PC-9 (cell line): ENCODE results near the gene AQP9. TPM values are rescaled to one million over a fixed set of nuclear protein-coding genes. Genes with fewer than 3 reads are reported as not detected.

Experiments used
- BruUV-seq: library from RNA; stranded (reverse); fragments of 400-500 nt; replicated peaks from 2 replicates; lab custom pipeline; 2021; lab: Mats Ljungman, UMichigan
- CTCF ChIA-PET: fragments of 300-600 bp; sonication (Branson Sonifier 250); formaldehyde crosslinking; loops from one replicate; lab custom pipeline; 2022; ENCODE audit warnings: antibody characterized with exemption; lab: Charles Lee
- POLR2A ChIA-PET: fragments of 300-600 bp; sonication (Branson Sonifier 250); formaldehyde crosslinking; loops from one replicate; lab custom pipeline; 2022; ENCODE audit warnings: antibody characterized with exemption; ENCODE audit not compliant: unreplicated experiment; lab: Charles Lee
- DNase-seq, 2 experiments: peaks; one replicate each; pipeline versions ENCODE4 v3.0.0 to v3.0.0-alpha.2; 2015 to 2022; ENCODE audit warnings: mixed read lengths in 1 of 2
- H2AFZ ChIP-seq: fragments of 200-600 bp; sonication (generic); 2 replicates; pipeline ENCODE4 v1.8.1; 2017; ENCODE audit warnings: antibody characterized with exemption
- H3F3A ChIP-seq: fragments of 200-600 bp; sonication (generic); 2 replicates; pipeline ENCODE4 v1.8.1; 2017; ENCODE audit warnings: antibody characterized with exemption, mild to moderate bottlenecking, low read depth; ENCODE audit not compliant: insufficient read depth
- H3K27ac ChIP-seq: fragments of 200-600 bp; sonication (generic); 2 replicates; pipeline ENCODE4 v1.6.1; 2016; ENCODE audit warnings: mixed run types
- H3K27me3 ChIP-seq: fragments of 200-600 bp; sonication (generic); 2 replicates; pipeline ENCODE4 v1.6.1; 2016; ENCODE audit warnings: low read depth, mixed run types; ENCODE audit not compliant: insufficient read depth
- H3K36me3 ChIP-seq: fragments of 200-600 bp; sonication (generic); 2 replicates; pipeline ENCODE4 v1.6.1; 2016; ENCODE audit warnings: low read depth, mixed run types
- H3K4me1 ChIP-seq: fragments of 200-600 bp; sonication (generic); replicated peaks from 2 replicates; pipeline ENCODE4 v1.6.1; 2016; ENCODE audit warnings: mixed run types; ENCODE audit not compliant: insufficient read depth
- H3K4me2 ChIP-seq: fragments of 200-600 bp; sonication (generic); 2 replicates; pipeline ENCODE4 v1.6.1; 2017; ENCODE audit warnings: mixed run types
- H3K4me3 ChIP-seq: fragments of 200-600 bp; sonication (generic); 2 replicates; pipeline ENCODE4 v1.6.1; 2016; ENCODE audit warnings: mixed run types
- H3K79me2 ChIP-seq: fragments of 200-600 bp; sonication (generic); 2 replicates; pipeline ENCODE4 v1.6.1; 2017; ENCODE audit warnings: low read depth, mixed run types
- H3K9me2 ChIP-seq: fragments of 200-600 bp; sonication (generic); 2 replicates; pipeline ENCODE4 v1.8.1; 2017; ENCODE audit warnings: mild to moderate bottlenecking; ENCODE audit not compliant: insufficient read depth
- H3K9me3 ChIP-seq: fragments of 200-600 bp; sonication (generic); 2 replicates; pipeline ENCODE4 v1.8.1; 2016; ENCODE audit warnings: low read depth; ENCODE audit not compliant: insufficient read depth
- H4K20me1 ChIP-seq: fragments of 200-600 bp; sonication (generic); 2 replicates; pipeline ENCODE4 v1.8.1; 2017; ENCODE audit not compliant: insufficient read depth
- EZH2 ChIP-seq: fragments of 200-600 bp; sonication (generic); IDR thresholded peaks from 2 replicates; pipeline ENCODE4 v1.8.0; 2017; ENCODE audit warnings: antibody characterized with exemption, low read depth
- intact Hi-C: fragments of 100-400 bp; cut with micrococcal nuclease; formaldehyde crosslinking; loops from one replicate; pipeline ENCODE4 v1.10.0; 2022; ENCODE audit not compliant: unreplicated experiment
- total RNA-seq: library from RNA; stranded (reverse); gene quantifications from 2 replicates; pipeline ENCODE4 v1.2.3, GENCODE V29; 2021
- TF ChIP-seq, protein P1 (sequence below): fragments of 200-600 bp; sonication (generic); conservative IDR thresholded peaks from 2 replicates; pipeline ENCODE4 v1.6.1; 2017; ENCODE audit warnings: mixed run types, antibody characterized with exemption, mild to moderate bottlenecking, moderate library complexity

The AQP9 gene
- total RNA-seq, 1 experiment from 2014 or later = not detected

DNA sequence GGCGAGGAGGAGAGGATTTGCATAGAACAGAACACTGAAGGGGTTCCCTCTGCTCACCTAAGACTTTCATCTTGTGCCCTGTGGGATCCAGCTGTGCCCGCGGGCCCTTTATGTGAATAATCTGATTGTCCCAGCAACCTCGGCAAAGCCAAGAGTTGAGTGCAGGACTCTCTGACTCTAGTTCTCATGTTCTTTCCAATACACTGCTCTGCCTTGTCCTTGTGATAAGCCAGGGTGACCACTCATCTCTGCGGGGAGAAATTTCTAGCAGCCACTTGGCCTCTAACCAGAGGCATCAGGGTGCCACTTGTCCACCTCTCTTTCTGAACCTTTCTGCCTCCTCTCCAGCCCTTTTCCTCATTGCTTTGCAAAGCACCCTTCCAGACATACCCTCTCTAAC, 31.8 kb downstream of the AQP9 start:
- TF ChIP-seq, protein P1, sequence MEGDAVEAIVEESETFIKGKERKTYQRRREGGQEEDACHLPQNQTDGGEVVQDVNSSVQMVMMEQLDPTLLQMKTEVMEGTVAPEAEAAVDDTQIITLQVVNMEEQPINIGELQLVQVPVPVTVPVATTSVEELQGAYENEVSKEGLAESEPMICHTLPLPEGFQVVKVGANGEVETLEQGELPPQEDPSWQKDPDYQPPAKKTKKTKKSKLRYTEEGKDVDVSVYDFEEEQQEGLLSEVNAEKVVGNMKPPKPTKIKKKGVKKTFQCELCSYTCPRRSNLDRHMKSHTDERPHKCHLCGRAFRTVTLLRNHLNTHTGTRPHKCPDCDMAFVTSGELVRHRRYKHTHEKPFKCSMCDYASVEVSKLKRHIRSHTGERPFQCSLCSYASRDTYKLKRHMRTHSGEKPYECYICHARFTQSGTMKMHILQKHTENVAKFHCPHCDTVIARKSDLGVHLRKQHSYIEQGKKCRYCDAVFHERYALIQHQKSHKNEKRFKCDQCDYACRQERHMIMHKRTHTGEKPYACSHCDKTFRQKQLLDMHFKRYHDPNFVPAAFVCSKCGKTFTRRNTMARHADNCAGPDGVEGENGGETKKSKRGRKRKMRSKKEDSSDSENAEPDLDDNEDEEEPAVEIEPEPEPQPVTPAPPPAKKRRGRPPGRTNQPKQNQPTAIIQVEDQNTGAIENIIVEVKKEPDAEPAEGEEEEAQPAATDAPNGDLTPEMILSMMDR = no peak
- no peak for TF ChIP-seq EZH2
- CTCF ChIA-PET = interaction anchor here (0.6 kb wide), 1 partner anchor 97 kb away, joined by 3 read pairs; no protein-coding TSS in a partner anchor
- POLR2A ChIA-PET = no interaction called here

DNA sequence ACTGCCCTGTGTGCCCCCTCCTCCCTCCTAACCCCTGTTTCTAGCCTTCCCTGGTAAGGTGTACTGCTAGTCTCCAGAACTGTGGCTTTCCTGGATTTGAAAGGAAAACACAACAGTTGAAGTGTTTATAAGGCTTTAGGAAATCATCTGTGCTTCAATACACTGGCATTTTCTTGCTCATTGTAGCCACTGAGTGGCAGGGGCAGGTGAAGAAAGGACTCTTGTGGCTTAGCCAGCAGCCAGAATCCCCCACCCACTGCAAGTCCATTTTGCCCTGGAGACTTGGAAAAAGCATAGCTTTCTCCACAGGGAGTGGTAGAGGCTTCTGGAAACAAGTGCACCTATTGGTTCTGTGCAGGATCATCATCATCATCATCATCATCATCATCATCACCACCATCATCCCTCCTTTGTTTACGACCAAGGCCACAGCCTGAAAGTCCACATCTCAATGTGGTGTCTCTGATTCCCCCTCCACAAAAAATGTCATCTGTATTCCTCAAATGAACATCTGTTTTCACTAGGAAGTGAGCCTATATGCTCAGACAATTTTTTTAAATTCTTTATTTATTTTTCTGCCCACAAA, 33.4 kb downstream of the AQP9 start:
- ChIA-PET CTCF (no interaction called here), POLR2A (no interaction called here)
- Histone ChIP-seq H3K4me1 (no peaks in the 10 kb centered on the region), H3K27me3 (no peaks in the 10 kb centered on the region), H3K4me2 (no peak overlapping the region), H3F3A (no peaks in the 10 kb centered on the region), H4K20me1 (no peaks in the 10 kb centered on the region), H3K9me2 (no peaks in the 10 kb centered on the region), H3K9me3 (no peaks in the 10 kb centered on the region), H3K79me2 (no peaks in the 10 kb centered on the region), H2AFZ (no peak overlapping the region), H3K36me3 (no peaks in the 10 kb centered on the region), H3K27ac (no peak overlapping the region), H3K4me3 (no peak overlapping the region)
- intact Hi-C loops = no loop called here
- BruUV-seq = no TSS peak
- TF ChIP-seq, protein P1 = no peak
- TF ChIP-seq EZH2 = no peak
- no peak for DNase-seq

More for the DNA sequence above, 31.8 kb downstream of the AQP9 start:
- intact Hi-C loops = no loop called here
- no peak overlapping the region for H3K27ac ChIP-seq
- DNase-seq = no peak
- no peaks in the 10 kb centered on the region for H3K79me2 ChIP-seq
- no peaks in the 10 kb centered on the region for H3K9me2 ChIP-seq
- no peak overlapping the region for H3K4me2 ChIP-seq
- no peaks in the 10 kb centered on the region for H3K9me3 ChIP-seq
- no peak overlapping the region for H3K4me3 ChIP-seq
- H3F3A ChIP-seq = no peaks in the 10 kb centered on the region
- no TSS peak for BruUV-seq
- H3K4me1 ChIP-seq = no peaks in the 10 kb centered on the region
- no peaks in the 10 kb centered on the region for H4K20me1 ChIP-seq
- H3K36me3 ChIP-seq = no peaks in the 10 kb centered on the region
- no peaks in the 10 kb centered on the region for H3K27me3 ChIP-seq
- no peak overlapping the region for H2AFZ ChIP-seq

DNA sequence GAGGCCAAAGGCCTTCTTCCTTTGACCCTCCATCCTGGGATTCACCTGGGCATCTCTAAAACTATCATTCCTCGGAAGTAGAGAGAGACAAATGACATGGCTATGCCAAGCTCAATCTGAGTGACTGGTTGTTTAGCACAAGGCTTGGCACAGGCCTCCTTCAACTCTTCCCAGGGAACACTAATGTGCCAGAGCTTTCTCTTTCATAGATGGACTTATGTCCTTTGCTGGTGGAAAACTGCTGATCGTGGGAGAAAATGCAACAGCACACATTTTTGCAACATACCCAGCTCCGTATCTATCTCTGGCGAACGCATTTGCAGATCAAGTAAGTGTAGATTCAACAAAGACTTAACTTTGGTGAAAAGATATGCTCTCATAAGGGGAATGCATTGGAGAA, 36.5 kb downstream of the AQP9 start:
- no peak overlapping the region for H3K27ac ChIP-seq
- no peaks in the 10 kb centered on the region for H3K79me2 ChIP-seq
- H3K9me2 ChIP-seq = no peaks in the 10 kb centered on the region
- H4K20me1 ChIP-seq = no peaks in the 10 kb centered on the region
- intact Hi-C loops = no loop called here
- H3K27me3 ChIP-seq = no peaks in the 10 kb centered on the region
- H2AFZ ChIP-seq = no peak overlapping the region
- DNase-seq = no peak
- BruUV-seq = no TSS peak
- H3F3A ChIP-seq = no peaks in the 10 kb centered on the region
- no peak overlapping the region for H3K4me2 ChIP-seq
- H3K4me3 ChIP-seq = no peak overlapping the region
- H3K4me1 ChIP-seq = no peaks in the 10 kb centered on the region
- CTCF ChIA-PET = no interaction called here
- no peaks in the 10 kb centered on the region for H3K9me3 ChIP-seq
- H3K36me3 ChIP-seq = no peaks in the 10 kb centered on the region
- TF ChIP-seq EZH2 = no peak
- TF ChIP-seq, protein P1 = no peak
- POLR2A ChIA-PET = no interaction called here
